ENCODE data around the gene BATF. TPM values are rescaled to one million over a fixed set of nuclear protein-coding genes. Genes with fewer than 3 reads are reported as not detected.

Gene BATF
- total and polyA plus RNA-seq, 2 of the 8 experiments (the other 6 are each of a cell fraction or from before 2014, with no cell fraction given): not detected

DNA sequence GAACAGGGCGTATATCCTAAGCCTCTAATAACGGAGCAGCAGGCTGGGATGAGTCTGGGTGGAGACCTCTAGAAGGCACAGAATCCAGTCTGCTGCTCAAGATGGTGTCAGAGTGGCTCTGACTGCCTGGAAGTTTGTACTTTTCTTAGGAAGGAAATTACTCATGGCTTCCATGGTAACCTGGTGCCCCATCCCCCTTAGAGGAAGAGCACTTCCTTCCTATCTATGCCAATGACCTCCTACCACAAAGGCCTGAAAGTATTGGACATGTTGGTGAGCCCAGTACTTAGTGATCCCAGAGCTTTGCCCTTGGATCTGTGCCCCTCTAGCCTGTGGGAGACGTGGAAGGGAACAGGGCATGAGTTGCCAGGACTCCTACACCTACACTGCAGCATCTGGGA is 1.5 kb downstream of the BATF start:
- no peaks in the 10 kb centered on the region; a peak in 1 of 7 replicates for H3K4me1 ChIP-seq (replicated peaks in 1 of 4; ENCODE audit: control insufficient read depth in 3 of 4, insufficient read depth in 4 of 4, low read length in 3 of 4)
- no peak overlapping the region for H3K27ac ChIP-seq (ENCODE audit: low read depth, low read length)
- no peak overlapping the region for H3K4me2 ChIP-seq (ENCODE audit: insufficient read depth in 1 of 2, low read depth in 2 of 2, low read length in 2 of 2)
- H3K14ac ChIP-seq (ENCODE audit: insufficient read length): no peak overlapping the region
- no peaks in the 10 kb centered on the region for H3K9me3 ChIP-seq (ENCODE audit: insufficient read depth in 2 of 2, low read depth in 1 of 2, low read length in 1 of 2)
- no peaks in the 10 kb centered on the region for H3K23me2 ChIP-seq (ENCODE audit: low read depth, low read length)
- FAIRE-seq (no peak), DNase-seq (ENCODE audit: low read depth in 1 of 2, low spot score in 2 of 2) (no peak)
- no peaks in the 10 kb centered on the region for H3K79me1 ChIP-seq (ENCODE audit: low read depth, low read length)
- no peak overlapping the region for H2BK15ac ChIP-seq (ENCODE audit: low read length)
- H3K18ac ChIP-seq (ENCODE audit: extremely low read depth, low read length): no peak overlapping the region
- no peak overlapping the region for H4K8ac ChIP-seq (ENCODE audit: extremely low read depth, insufficient read depth, low read length)
- no peak overlapping the region for H4K91ac ChIP-seq (replicated peaks; ENCODE audit: insufficient read length, low read length)
- no peaks in the 10 kb centered on the region for H3K27me3 ChIP-seq (replicated peaks in 1 of 4; ENCODE audit: control insufficient read depth in 3 of 4, extremely low read depth in 1 of 4, insufficient read depth in 3 of 4, low read length in 3 of 4)
- H2BK120ac ChIP-seq (replicated peaks; ENCODE audit: low read depth, low read length): no peak overlapping the region
- H3K9ac ChIP-seq (replicated peaks in 1 of 4; ENCODE audit: extremely low read depth in 1 of 4, low read depth in 3 of 4, low read length in 3 of 4): no peak overlapping the region
- ChIA-PET POLR2A (ENCODE audit: partially characterized antibody) (no interaction called here), CTCF (ENCODE audit: partially characterized antibody) (interaction anchor here (0.6 to 11.7 kb wide), 8 partner anchors 9 to 137 kb away, joined by 3 to 135 read pairs (median 4); partner anchors contain the start of gene TTLL5)
- no peak overlapping the region for H2BK20ac ChIP-seq (ENCODE audit: low read length)
- TF ChIP-seq CTBP2 (IDR thresholded peaks at IDR 0.05; ENCODE audit: borderline replicate concordance, insufficient read depth, insufficient read length, low read length): no peak
- no peak for TF ChIP-seq POLR2A (IDR thresholded peaks at IDR 0.05; ENCODE audit: control extremely low read depth in 1 of 2, low read depth in 2 of 2, low read length in 2 of 2)
- no peak for TF ChIP-seq YY1 (IDR thresholded peaks at IDR 0.05; ENCODE audit: low read depth, low read length)
- TF ChIP-seq SP1 (IDR thresholded peaks at IDR 0.05; ENCODE audit: low read depth, low read length): no peak
- no peak for TF ChIP-seq POU5F1 (IDR thresholded peaks at IDR 0.05; ENCODE audit: low read depth, low read length)
- TF ChIP-seq FOSL1 (IDR thresholded peaks at IDR 0.05; ENCODE audit: insufficient read depth, low read depth, low read length): no peak
- no peak for TF ChIP-seq TAF1 (IDR thresholded peaks at IDR 0.05; ENCODE audit: low read depth, low read length)
- TF ChIP-seq, protein P1, sequence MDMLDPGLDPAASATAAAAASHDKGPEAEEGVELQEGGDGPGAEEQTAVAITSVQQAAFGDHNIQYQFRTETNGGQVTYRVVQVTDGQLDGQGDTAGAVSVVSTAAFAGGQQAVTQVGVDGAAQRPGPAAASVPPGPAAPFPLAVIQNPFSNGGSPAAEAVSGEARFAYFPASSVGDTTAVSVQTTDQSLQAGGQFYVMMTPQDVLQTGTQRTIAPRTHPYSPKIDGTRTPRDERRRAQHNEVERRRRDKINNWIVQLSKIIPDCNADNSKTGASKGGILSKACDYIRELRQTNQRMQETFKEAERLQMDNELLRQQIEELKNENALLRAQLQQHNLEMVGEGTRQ (IDR thresholded peaks at IDR 0.05; ENCODE audit: low read length): no peak
- TF ChIP-seq JUN (IDR thresholded peaks at IDR 0.05; ENCODE audit: low read depth, low read length): no peak
- no peak for TF ChIP-seq TBP (IDR thresholded peaks at IDR 0.05; ENCODE audit: low read depth, low read length)
- TF ChIP-seq CHD2 (IDR thresholded peaks at IDR 0.05; ENCODE audit: low read length): no peak
- TF ChIP-seq ASH2L (IDR thresholded peaks at IDR 0.05; ENCODE audit: low read length): no peak
- TF ChIP-seq, protein P2, sequence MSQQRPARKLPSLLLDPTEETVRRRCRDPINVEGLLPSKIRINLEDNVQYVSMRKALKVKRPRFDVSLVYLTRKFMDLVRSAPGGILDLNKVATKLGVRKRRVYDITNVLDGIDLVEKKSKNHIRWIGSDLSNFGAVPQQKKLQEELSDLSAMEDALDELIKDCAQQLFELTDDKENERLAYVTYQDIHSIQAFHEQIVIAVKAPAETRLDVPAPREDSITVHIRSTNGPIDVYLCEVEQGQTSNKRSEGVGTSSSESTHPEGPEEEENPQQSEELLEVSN (IDR thresholded peaks at IDR 0.05): no peak
- TF ChIP-seq, protein P3, sequence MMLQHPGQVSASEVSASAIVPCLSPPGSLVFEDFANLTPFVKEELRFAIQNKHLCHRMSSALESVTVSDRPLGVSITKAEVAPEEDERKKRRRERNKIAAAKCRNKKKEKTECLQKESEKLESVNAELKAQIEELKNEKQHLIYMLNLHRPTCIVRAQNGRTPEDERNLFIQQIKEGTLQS (IDR thresholded peaks at IDR 0.05; ENCODE audit: insufficient read depth, low read depth, low read length): no peak
- no peak overlapping the region for H4K5ac ChIP-seq (ENCODE audit: insufficient read length, low read depth, low read length)
- no peaks in the 10 kb centered on the region for H3K36me3 ChIP-seq (ENCODE audit: control insufficient read depth in 2 of 4, insufficient read depth in 4 of 4, low read length in 3 of 4)
- no peak overlapping the region for H2BK5ac ChIP-seq (ENCODE audit: low read depth, low read length)
- no peak overlapping the region for H2AFZ ChIP-seq (ENCODE audit: low read length)
- H2BK12ac ChIP-seq (ENCODE audit: low read depth, low read length): no peak overlapping the region
- no peak overlapping the region for H3K4ac ChIP-seq (replicated peaks; ENCODE audit: insufficient read length, low read depth, low read length)
- 90% methylated on average over 3 of the region's 3 CpGs; no CpG with 5 or more reads in 1 of the 2 experiments for WGBS, 2 experiments (ENCODE audit: extremely low coverage in 1 of 2, insufficient coverage in 1 of 2, insufficient read length in 1 of 2, insufficient replicate concordance in 2 of 2, low coverage in 1 of 2, low lambda C conversion rate in 2 of 2, missing lambda C conversion rate in 1 of 2)
- no peak overlapping the region for H2AK5ac ChIP-seq (ENCODE audit: low read depth, low read length)
- no peaks in the 10 kb centered on the region for H4K20me1 ChIP-seq (replicated peaks in 1 of 2; ENCODE audit: control insufficient read depth in 1 of 2, insufficient read depth in 2 of 2, low read length in 2 of 2)
- no peak overlapping the region for H3K56ac ChIP-seq (replicated peaks; ENCODE audit: insufficient read length, low read depth, low read length)
- no peaks in the 10 kb centered on the region for H3K79me2 ChIP-seq (ENCODE audit: control insufficient read depth in 1 of 2, insufficient read depth in 2 of 2, low read length in 2 of 2)
- no peak overlapping the region for H3K23ac ChIP-seq (ENCODE audit: insufficient read length)
- H3K4me3 ChIP-seq (ENCODE audit: extremely low read depth in 1 of 4, insufficient read depth in 2 of 4, low read depth in 3 of 4, low read length in 4 of 4): no peak overlapping the region

Data from H1 (cell line).